ENCODE measurements around the gene TTYH3.

DNA sequence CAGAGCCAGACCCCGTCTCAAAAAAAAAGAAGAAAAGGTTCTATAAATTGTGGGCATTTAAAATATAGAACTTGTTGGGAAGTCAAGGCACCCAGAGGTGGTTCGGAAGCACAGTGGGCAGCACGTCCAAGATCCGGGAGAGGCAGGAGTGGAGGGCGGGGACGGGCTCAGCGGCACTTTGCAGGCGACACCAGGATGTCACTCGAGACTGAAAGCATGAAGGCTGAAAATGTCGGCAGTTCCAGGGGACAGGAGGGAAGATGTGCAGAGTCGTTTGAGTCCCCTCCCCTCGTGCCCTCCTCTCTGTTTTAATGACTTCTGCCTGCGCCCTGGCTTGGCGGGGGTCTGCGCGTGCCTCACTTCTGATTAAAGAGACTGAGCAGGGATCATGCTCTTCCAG is 42.4 kb upstream of the TTYH3 start:
- TF ChIP-seq POLR2AphosphoS5 (IDR thresholded peaks at IDR 0.05; ENCODE audit: borderline replicate concordance, low read depth, low read length) (no peak), EZH2 (IDR thresholded peaks at IDR 0.05) (no peak)

Measured in SK-N-MC (cell line).